H54 (cell line): ENCODE data around the gene PAGR1.
A peak's percentile ranks its signal among the peaks of the same experiment; 100 is the strongest.
"Not testable (repeated sequence)": the region's sequence is repeated elsewhere in the genome, so short reads cannot be mapped to it uniquely, and the experiment has no call there.

Experiments used
- DNase-seq: peaks from one replicate; pipeline ENCODE4 v3.0.0; 2011; ENCODE audit warnings: low spot score, mixed read lengths; ENCODE audit not compliant: insufficient read length
- FAIRE-seq: peaks from 3 replicates; lab custom pipeline; 2011; peaks lifted over from hg19 to GRCh38; lab: Jason Lieb, UNC
- POLR2A ChIP-seq: IDR thresholded peaks from 2 replicates; pipeline ENCODE4 v1.6.1; 2011; ENCODE audit warnings: low read depth, mild to moderate bottlenecking, low read length

Gene PAGR1

GRCh38 chr16:29815793-29816693 is at the start of gene PAGR1:
Gene PAGR1, plus strand, starts transcription at chr16:29816152. Its CDS starts 374 bp downstream, at chr16:29816526.
- peak; percentile 74 for TF ChIP-seq POLR2A
- DNase-seq (peak; percentile 91), FAIRE-seq (peak; percentile 27)

GRCh38 chr16:29766571-29766970 is 49.4 kb upstream of the PAGR1 start:
- TF ChIP-seq POLR2A = no peak
- FAIRE-seq (no peak), DNase-seq (no peak)

GRCh38 chr16:29767062-29767461 is 48.9 kb upstream of the PAGR1 start:
- no peak for FAIRE-seq
- TF ChIP-seq POLR2A = no peak
- no peak for DNase-seq

DNA sequence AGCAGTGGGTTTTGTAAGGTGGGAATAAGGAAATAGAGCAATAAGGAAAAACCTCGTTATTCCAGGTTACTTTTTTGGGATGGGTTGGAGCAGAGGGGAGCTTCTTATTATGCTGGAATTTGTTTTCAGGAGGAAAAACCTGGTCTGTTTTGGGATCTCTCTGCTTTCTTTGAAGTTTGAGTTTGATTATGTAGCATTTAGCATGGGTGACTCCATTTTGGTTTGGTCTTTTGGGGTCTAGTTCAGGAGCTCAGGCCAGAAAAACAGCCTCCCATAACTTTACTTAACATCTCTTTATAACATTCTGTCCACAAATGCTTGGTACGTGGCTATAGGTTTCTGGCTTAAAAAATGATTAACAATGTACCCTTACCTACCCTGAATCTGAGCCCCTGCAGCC is 46.4 kb upstream of the PAGR1 start:
- no peak for TF ChIP-seq POLR2A
- no peak for FAIRE-seq
- no peak for DNase-seq

DNA sequence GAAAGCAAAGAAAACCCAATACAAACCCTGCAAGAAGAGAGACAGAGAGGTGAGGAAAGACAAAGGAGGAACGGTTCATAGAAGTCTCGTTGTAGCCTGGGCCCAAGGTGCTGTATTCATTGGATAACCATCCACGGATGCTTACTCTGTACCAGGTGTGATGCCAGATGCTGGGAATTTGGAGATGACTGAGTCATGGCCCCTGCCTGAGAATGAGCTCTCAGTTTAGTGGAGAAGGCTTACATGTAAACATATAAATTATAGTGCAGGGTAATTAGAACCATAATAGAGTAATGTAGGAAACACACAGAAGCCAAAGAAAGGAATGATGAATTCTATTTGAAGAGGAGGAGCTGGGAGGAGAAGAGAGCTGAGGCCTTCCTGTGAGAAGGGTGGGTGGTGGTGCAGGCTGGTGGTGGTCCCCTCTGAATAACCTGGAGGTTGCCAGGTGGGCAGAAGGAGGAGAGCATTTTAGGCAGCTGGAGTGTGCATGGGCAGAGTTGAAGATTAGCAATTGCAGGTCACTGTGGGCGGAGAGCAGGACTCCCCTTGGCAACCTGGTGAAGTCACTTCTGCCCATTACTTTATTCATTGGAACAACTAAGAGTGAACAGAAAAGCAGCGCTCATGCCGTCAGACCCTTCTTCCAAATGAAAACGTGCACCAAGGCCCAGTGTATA is 45.6 kb upstream of the PAGR1 start:
- DNase-seq (no peak), FAIRE-seq (no peak)
- TF ChIP-seq POLR2A = no peak

- not testable (repeated sequence) for DNase-seq, FAIRE-seq
These were observed 43.6 kb upstream of the PAGR1 start for GRCh38 chr16:29772330-29772729.

- DNase-seq (no peak), FAIRE-seq (no peak)
- no peak for TF ChIP-seq POLR2A
These were observed 41.2 kb upstream of the PAGR1 start for GRCh38 chr16:29774730-29775129.

DNA sequence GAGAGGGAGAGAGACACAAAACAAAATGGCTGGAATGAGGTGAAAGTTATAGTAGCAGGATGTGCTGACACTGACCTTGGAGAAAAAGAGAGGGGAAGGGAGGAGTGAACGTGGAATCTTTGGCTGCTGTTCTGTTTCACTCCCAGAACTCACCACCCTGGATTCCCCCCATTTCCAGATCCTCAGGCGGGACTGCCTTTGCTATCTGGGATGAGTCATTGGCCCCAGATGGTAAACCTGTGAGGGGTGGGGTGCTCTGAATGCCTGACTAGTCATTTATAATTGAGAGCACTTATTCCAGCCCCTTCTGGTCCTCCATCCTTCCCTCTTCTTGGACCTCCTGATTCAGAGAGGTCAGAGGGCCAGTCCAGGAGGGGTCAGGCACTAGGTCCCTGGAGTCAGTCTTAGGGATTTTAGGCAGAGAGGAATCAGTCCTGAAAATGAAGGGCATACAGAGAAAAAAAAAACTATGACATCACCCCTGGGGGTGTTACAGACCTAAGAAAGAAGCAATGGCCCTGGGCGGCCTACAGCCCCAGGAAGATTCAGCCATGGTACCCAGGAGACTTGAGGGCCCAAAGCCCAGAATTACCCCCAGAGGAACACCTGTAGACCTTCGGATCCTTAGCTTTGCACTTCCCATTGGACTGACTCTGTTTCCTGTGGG is 40.1 kb upstream of the PAGR1 start:
- TF ChIP-seq POLR2A = no peak
- FAIRE-seq (peak; percentile 36), DNase-seq (peak; percentile 65)

DNA sequence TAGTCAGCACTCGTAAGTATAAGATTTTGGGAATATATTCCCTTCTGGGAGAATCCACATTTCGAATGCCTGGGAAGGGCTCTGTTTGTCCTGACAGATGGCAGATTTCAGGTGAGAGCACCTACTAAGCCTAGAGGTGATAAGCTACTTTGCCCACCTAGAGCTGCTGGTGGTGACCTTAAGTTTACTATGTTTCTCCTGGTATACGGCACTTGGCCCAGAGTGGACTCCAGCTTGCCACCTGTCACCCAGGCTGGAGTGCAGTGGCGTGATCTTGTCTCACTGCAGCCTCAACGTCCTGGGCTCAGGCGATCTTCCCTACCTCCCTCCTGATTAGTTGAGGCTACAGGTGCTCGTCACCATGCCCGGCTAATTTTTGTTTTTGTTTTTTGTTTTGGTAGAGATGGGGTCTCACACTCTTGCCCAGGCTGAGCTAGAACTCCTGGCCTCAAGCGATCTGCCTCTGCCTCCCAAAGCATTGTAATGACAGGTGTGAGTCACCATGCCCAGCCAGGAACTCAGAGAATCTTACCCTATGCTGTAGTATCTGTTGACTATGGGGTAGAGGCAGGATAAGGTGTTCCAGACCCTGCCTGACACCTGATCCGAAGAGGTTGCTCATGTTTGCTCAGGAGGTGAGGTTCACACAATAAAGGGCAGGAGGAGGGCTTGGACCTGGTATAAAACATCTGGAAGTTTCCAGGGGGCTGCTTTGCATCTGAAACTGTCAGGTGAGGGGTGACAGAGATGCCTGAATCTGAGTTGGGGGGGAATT is 38.2 kb upstream of the PAGR1 start, which contains the start of gene ZG16:
Gene ZG16, plus strand, starts transcription at position 681 of the 775 bp plus-strand sequence. CDS start 1,011 bp downstream, outside the sequence.
- no peak for FAIRE-seq
- TF ChIP-seq POLR2A = no peak
- no peak for DNase-seq

GRCh38 chr16:29779474-29779873 is 36.5 kb upstream of the PAGR1 start:
- no peak for FAIRE-seq
- DNase-seq = no peak
- no peak for TF ChIP-seq POLR2A

DNA sequence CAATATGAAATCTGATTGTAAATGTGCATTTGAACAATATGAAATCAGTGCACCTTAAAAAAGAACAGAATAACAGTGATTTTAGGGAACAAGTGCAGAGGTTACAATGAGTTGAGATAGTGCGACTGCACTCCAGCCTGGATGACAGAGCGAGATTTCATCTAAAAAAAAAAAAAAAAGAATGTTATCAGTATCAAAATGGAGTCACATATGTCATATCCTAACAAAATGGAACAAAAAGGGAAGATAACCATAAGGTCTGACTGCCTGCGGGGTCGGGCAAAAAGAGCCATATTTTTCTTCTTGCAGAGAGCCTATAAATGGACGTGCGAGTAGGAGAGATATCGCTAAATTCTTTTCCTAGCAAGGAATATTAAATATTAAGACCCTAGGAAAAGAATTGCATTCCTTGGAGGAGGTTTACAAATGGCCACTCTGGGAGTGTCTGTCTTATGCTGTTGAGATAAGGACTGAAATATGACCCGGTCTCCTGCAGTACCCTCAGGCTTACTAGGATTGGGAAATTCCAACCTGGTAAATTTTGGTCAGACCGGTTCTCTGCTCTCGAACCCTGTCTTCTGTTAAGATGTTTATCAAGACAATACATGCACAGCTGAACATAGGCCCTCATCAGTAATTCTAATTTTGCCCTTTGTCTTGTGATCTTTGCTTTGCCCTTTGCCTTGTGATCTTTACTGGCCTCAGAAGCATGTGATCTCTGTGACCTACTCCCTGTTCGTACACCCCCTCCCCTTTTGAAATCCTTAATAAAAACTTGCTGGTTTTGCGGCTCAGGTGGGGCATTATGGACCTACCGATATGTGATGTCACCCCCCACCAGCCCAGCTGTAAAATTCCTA is 32.6 kb upstream of the PAGR1 start:
- DNase-seq, FAIRE-seq: not testable (repeated sequence)

DNA sequence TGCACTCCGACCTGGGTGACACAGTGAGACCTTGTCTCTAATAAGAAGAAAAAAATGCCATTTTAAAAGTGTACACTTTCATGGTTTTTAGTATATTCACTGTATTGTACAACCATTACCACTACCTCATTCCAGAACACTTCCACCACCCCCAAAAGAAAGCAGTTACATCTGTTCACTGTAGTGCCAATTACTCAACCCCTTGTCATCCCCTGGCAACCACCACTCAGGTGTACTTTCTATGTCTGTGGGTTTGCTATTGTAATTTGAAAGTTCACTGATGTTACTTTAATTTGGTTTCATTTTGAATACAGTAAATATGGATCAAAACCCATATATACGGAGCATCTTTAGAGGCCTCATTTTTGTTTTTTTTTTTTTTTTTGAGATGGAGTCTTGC is 31.8 kb upstream of the PAGR1 start:
- DNase-seq (no peak), FAIRE-seq (no peak)
- TF ChIP-seq POLR2A = no peak
